GM23338 (cell line): ENCODE measurements around the gene SORCS2. TPM values are rescaled to one million over a fixed set of nuclear protein-coding genes. Genes with fewer than 3 reads are reported as not detected.

Source experiments
- ATAC-seq: fragments of 200-7000 bp; cut with Tn5 transposase; 3 replicates; pipeline ENCODE4 v1.9.1; 2020
- DNase-seq: peaks from one replicate; pipeline ENCODE4 v3.0.0-alpha.2; 2015; ENCODE audit warnings: low spot score
- H2AFZ ChIP-seq: fragments of 200-600 bp; sonication (generic); 2 replicates; pipeline ENCODE4 v1.8.0; 2016; ENCODE audit warnings: antibody characterized with exemption, mild to moderate bottlenecking, moderate library complexity
- H3F3A ChIP-seq: fragments of 200-600 bp; sonication (generic); replicated peaks from 2 replicates; pipeline ENCODE4 v1.8.0; 2017; ENCODE audit warnings: antibody characterized with exemption, mixed run types, low read depth
- H3K27ac ChIP-seq: fragments of 200-600 bp; sonication (generic); 2 replicates; pipeline ENCODE4 v1.6.1; 2016; ENCODE audit warnings: low read depth
- H3K27me3 ChIP-seq: fragments of 200-600 bp; sonication (generic); 2 replicates; pipeline ENCODE4 v1.8.0; 2016; ENCODE audit warnings: mild to moderate bottlenecking, mixed run types, moderate library complexity; ENCODE audit not compliant: insufficient read depth
- H3K36me3 ChIP-seq: fragments of 200-600 bp; sonication (generic); 2 replicates; pipeline ENCODE4 v1.8.0; 2016; ENCODE audit warnings: mild to moderate bottlenecking; ENCODE audit not compliant: insufficient read depth
- H3K4me1 ChIP-seq: fragments of 200-600 bp; sonication (generic); 2 replicates; pipeline ENCODE4 v1.8.0; 2016; ENCODE audit warnings: mild to moderate bottlenecking, moderate library complexity; ENCODE audit not compliant: insufficient read depth
- H3K4me2 ChIP-seq: fragments of 200-600 bp; sonication (generic); 2 replicates; pipeline ENCODE4 v1.7.1; 2017; ENCODE audit warnings: mixed run types
- H3K4me3 ChIP-seq: fragments of 200-600 bp; sonication (generic); 2 replicates; pipeline ENCODE4 v1.6.1; 2016; ENCODE audit warnings: mixed run types
- H3K79me2 ChIP-seq: fragments of 200-600 bp; sonication (generic); replicated peaks from 2 replicates; pipeline ENCODE4 v1.8.0; 2017; ENCODE audit warnings: mild to moderate bottlenecking; ENCODE audit not compliant: insufficient read depth
- H3K9me2 ChIP-seq: fragments of 200-600 bp; sonication (generic); 2 replicates; pipeline ENCODE4 v1.8.0; 2017; ENCODE audit not compliant: insufficient read depth
- H4K20me1 ChIP-seq: fragments of 200-600 bp; sonication (generic); replicated peaks from 2 replicates; pipeline ENCODE4 v1.8.0; 2017; ENCODE audit warnings: mild to moderate bottlenecking; ENCODE audit not compliant: insufficient read depth
- H3K27ac Mint-ChIP-seq: 2 replicates; pipeline ENCODE4 v1.8.0; 2020; ENCODE audit warnings: inconsistent platforms, mild to moderate bottlenecking, moderate library complexity, mixed read lengths
- H3K27me3 Mint-ChIP-seq: 3 replicates; pipeline ENCODE4 v1.8.0; 2022; ENCODE audit warnings: low read depth, mild to moderate bottlenecking, moderate library complexity, mixed read lengths, inconsistent platforms; ENCODE audit not compliant: insufficient read depth, poor library complexity
- H3K36me3 Mint-ChIP-seq: 3 replicates; pipeline ENCODE4 v1.8.0; 2021; ENCODE audit warnings: low read depth, mild to moderate bottlenecking, inconsistent platforms, moderate library complexity, mixed read lengths
- H3K4me1 Mint-ChIP-seq: 3 replicates; pipeline ENCODE4 v1.8.0; 2020; ENCODE audit warnings: mild to moderate bottlenecking, inconsistent platforms, mixed read lengths
- H3K4me3 Mint-ChIP-seq: 3 replicates; pipeline ENCODE4 v1.8.0; 2021; ENCODE audit warnings: moderate library complexity, mild to moderate bottlenecking, inconsistent platforms, mixed read lengths
- H3K9me3 Mint-ChIP-seq: 3 replicates; pipeline ENCODE4 v1.8.0; 2020; ENCODE audit warnings: moderate library complexity, mild to moderate bottlenecking, inconsistent platforms, mixed read lengths
- CTCF ChIP-seq, 2 experiments: fragments of 200-600 bp in 1 of 2; sonication (generic) in 1 of 2; conservative IDR thresholded peaks; 2 replicates each; pipeline versions ENCODE4 v1.5.1 to v1.6.1; 2016 to 2017; ENCODE audit warnings: antibody characterized with exemption in 2 of 2, low read depth in 2 of 2, mild to moderate bottlenecking in 2 of 2, moderate library complexity in 1 of 2
- EZH2 ChIP-seq: fragments of 200-600 bp; sonication (generic); IDR thresholded peaks from one replicate; pipeline ENCODE4 v1.8.0; 2017; ENCODE audit warnings: antibody characterized with exemption, mild to moderate bottlenecking, low read depth; ENCODE audit not compliant: unreplicated experiment
- JUNB ChIP-seq: IDR thresholded peaks from one replicate; pipeline ENCODE4 v1.6.1; 2016; ENCODE audit warnings: antibody characterized with exemption; ENCODE audit not compliant: unreplicated experiment
- ZNF114 ChIP-seq: fragments of 250-450 bp; sonication (Bioruptor Pico); IDR thresholded peaks from 2 replicates; pipeline ENCODE4 v1.5.0; 2020; ENCODE audit warnings: mild to moderate bottlenecking, moderate library complexity
- ZNF462 ChIP-seq: fragments of 250-450 bp; sonication (Bioruptor Pico); IDR thresholded peaks from 2 replicates; pipeline ENCODE4 v1.5.0; 2020; ENCODE audit warnings: mild to moderate bottlenecking, moderate library complexity
- polyA plus RNA-seq: library from polyadenylated mRNA; unstranded; fragments of >200 nt; fragmentation: Nextera tagmentation; extraction: Ambion mirVana; gene quantifications from 2 replicates; pipeline ENCODE4 v1.2.1, GENCODE V29; 2016
- total RNA-seq: library from RNA; depleted of rRNA; stranded (reverse); fragments of >200 nt; shearing (Covaris generic); gene quantifications from 2 replicates; pipeline ENCODE4 v1.2.3, GENCODE V29; 2014

SORCS2 gene
- total and polyA plus RNA-seq, 2 experiments from 2014 or later = 0.47 to 2.4 TPM

GRCh38 chr4:7523526-7523925, 331.2 kb downstream of the SORCS2 start:
- Histone ChIP-seq H3K4me3 (no peak overlapping the region), H3K36me3 (no peaks in the 10 kb centered on the region), H3K79me2 (no peaks in the 10 kb centered on the region), H3K4me2 (no peak overlapping the region), H4K20me1 (no peaks in the 10 kb centered on the region), H3F3A (no peaks in the 10 kb centered on the region), H3K9me2 (no peaks in the 10 kb centered on the region), H2AFZ (no peak overlapping the region), H3K27ac (no peak overlapping the region), H3K27me3 (no peaks in the 10 kb centered on the region), H3K4me1 (no peaks in the 10 kb centered on the region)
- Mint-ChIP-seq H3K9me3 (no peaks in the 10 kb centered on the region), H3K4me3 (no peak overlapping the region), H3K27ac (no peak overlapping the region), H3K27me3 (peaks cover 7% of the 10 kb centered on the region), H3K36me3 (no peaks in the 10 kb centered on the region), H3K4me1 (peaks cover 12% of the 10 kb centered on the region)
- ATAC-seq = no peak
- DNase-seq = no peak
- TF ChIP-seq EZH2 (no peak), ZNF462 (CRISPR knock-in tag) (no peak), CTCF (conservative IDR thresholded peaks at IDR 0.05; ENCODE audit: low read depth in 2 of 2) (no peak), ZNF114 (CRISPR knock-in tag) (no peak), JUNB (no peak)
